Measurements from ENCODE around the gene FHIT. TPM values are rescaled to one million over a fixed set of nuclear protein-coding genes. Genes with fewer than 3 reads are reported as not detected.

Gene FHIT
- total RNA-seq, 1 donor from 2014 or later = 29.9 TPM

GRCh38 chr3:59754456-59755129, 1496.7 kb downstream of the FHIT start:
- H3K36me3 Mint-ChIP-seq (ENCODE audit: low read depth) = peaks cover 32% of the 10 kb centered on the region
- peaks cover 73% of the 10 kb centered on the region for H3K4me1 Mint-ChIP-seq (ENCODE audit: low read depth)
- H3K4me3 Mint-ChIP-seq (ENCODE audit: low read depth) = no peak overlapping the region
- no peak overlapping the region for H3K27ac Mint-ChIP-seq
- intact Hi-C loops (cut with micrococcal nuclease) = loop anchor here (5.0 to 10.0 kb wide), 2 partner anchors 300 to 438 kb away; no protein-coding TSS in a partner anchor
- DNase-seq (ENCODE audit: low spot score) = no peak
- no peaks in the 10 kb centered on the region for H3K27me3 Mint-ChIP-seq (ENCODE audit: low read depth)
- peaks cover 6% of the 10 kb centered on the region for H3K9me3 Mint-ChIP-seq

GRCh38 chr3:59753808-59754450, 1497.3 kb downstream of the FHIT start:
- H3K36me3 Mint-ChIP-seq (ENCODE audit: low read depth) = peaks cover 37% of the 10 kb centered on the region
- DNase-seq (ENCODE audit: low spot score) = no peak
- H3K27me3 Mint-ChIP-seq (ENCODE audit: low read depth) = no peaks in the 10 kb centered on the region
- H3K4me1 Mint-ChIP-seq (ENCODE audit: low read depth) = peaks cover 66% of the 10 kb centered on the region
- intact Hi-C loops (cut with micrococcal nuclease) = loop anchor here (10.0 kb wide), 1 partner anchor 299 kb away; no protein-coding TSS in a partner anchor
- no peak overlapping the region for H3K27ac Mint-ChIP-seq
- H3K9me3 Mint-ChIP-seq = peaks cover 6% of the 10 kb centered on the region
- H3K4me3 Mint-ChIP-seq (ENCODE audit: low read depth) = no peak overlapping the region

- no peak for DNase-seq (ENCODE audit: low spot score)
- Mint-ChIP-seq H3K4me3 (ENCODE audit: low read depth) (no peak overlapping the region), H3K4me1 (ENCODE audit: low read depth) (peaks cover 57% of the 10 kb centered on the region), H3K27ac (peak overlapping the region; percentile 16), H3K27me3 (ENCODE audit: low read depth) (no peaks in the 10 kb centered on the region), H3K36me3 (ENCODE audit: low read depth) (peaks cover 46% of the 10 kb centered on the region), H3K9me3 (peaks cover 6% of the 10 kb centered on the region)
- intact Hi-C loops (cut with micrococcal nuclease) = loop anchor here (10.0 kb wide), 1 partner anchor 298 kb away; no protein-coding TSS in a partner anchor
Measured at GRCh38 chr3:59752925-59753324, 1498.3 kb downstream of the FHIT start.

GRCh38 chr3:59751606-59752005, 1499.6 kb downstream of the FHIT start:
- Mint-ChIP-seq H3K4me3 (ENCODE audit: low read depth) (no peak overlapping the region), H3K4me1 (ENCODE audit: low read depth) (peaks cover 46% of the 10 kb centered on the region), H3K27ac (no peak overlapping the region), H3K27me3 (ENCODE audit: low read depth) (no peaks in the 10 kb centered on the region), H3K9me3 (peaks cover 6% of the 10 kb centered on the region), H3K36me3 (ENCODE audit: low read depth) (peaks cover 56% of the 10 kb centered on the region)
- no peak for DNase-seq (ENCODE audit: low spot score)
- intact Hi-C loops (cut with micrococcal nuclease) = loop anchor here (10.0 kb wide), 1 partner anchor 297 kb away; no protein-coding TSS in a partner anchor

- Mint-ChIP-seq H3K36me3 (ENCODE audit: low read depth) (peaks cover 61% of the 10 kb centered on the region), H3K27ac (no peak overlapping the region)
- intact Hi-C loops (cut with micrococcal nuclease) = loop anchor here (10.0 kb wide), 1 partner anchor 296 kb away; no protein-coding TSS in a partner anchor
Measured at GRCh38 chr3:59750391-59750790, 1500.9 kb downstream of the FHIT start.

GRCh38 chr3:59749291-59749690, 1502.0 kb downstream of the FHIT start:
- peaks cover 60% of the 10 kb centered on the region for H3K36me3 Mint-ChIP-seq (ENCODE audit: low read depth)
- H3K27me3 Mint-ChIP-seq (ENCODE audit: low read depth) = no peaks in the 10 kb centered on the region
- intact Hi-C loops (cut with micrococcal nuclease) = no loop called here
- peaks cover 30% of the 10 kb centered on the region for H3K4me1 Mint-ChIP-seq (ENCODE audit: low read depth)
- H3K9me3 Mint-ChIP-seq = peaks cover 6% of the 10 kb centered on the region
- DNase-seq (ENCODE audit: low spot score) = no peak
- H3K4me3 Mint-ChIP-seq (ENCODE audit: low read depth) = no peak overlapping the region
- H3K27ac Mint-ChIP-seq = no peak overlapping the region

More at GRCh38 chr3:59750391-59750790, 1500.9 kb downstream of the FHIT start:
- Mint-ChIP-seq H3K4me1 (ENCODE audit: low read depth) (peaks cover 34% of the 10 kb centered on the region), H3K4me3 (ENCODE audit: low read depth) (no peak overlapping the region), H3K27me3 (ENCODE audit: low read depth) (no peaks in the 10 kb centered on the region), H3K9me3 (peaks cover 6% of the 10 kb centered on the region)
- DNase-seq (ENCODE audit: low spot score) = no peak

- intact Hi-C loops (cut with micrococcal nuclease) = no loop called here
- H3K27me3 Mint-ChIP-seq (ENCODE audit: low read depth) = peaks cover 2% of the 10 kb centered on the region
- no peak overlapping the region for H3K4me3 Mint-ChIP-seq (ENCODE audit: low read depth)
- peaks cover 6% of the 10 kb centered on the region for H3K9me3 Mint-ChIP-seq
- H3K36me3 Mint-ChIP-seq (ENCODE audit: low read depth) = peaks cover 53% of the 10 kb centered on the region
- peaks cover 8% of the 10 kb centered on the region for H3K4me1 Mint-ChIP-seq (ENCODE audit: low read depth)
- no peak overlapping the region for H3K27ac Mint-ChIP-seq
- no peak for DNase-seq (ENCODE audit: low spot score)
Measured at GRCh38 chr3:59746585-59746984, 1504.7 kb downstream of the FHIT start.

GRCh38 chr3:59737241-59737640, 1514.0 kb downstream of the FHIT start:
- no peak for DNase-seq (ENCODE audit: low spot score)
- peaks cover 6% of the 10 kb centered on the region for H3K36me3 Mint-ChIP-seq (ENCODE audit: low read depth)
- peaks cover 2% of the 10 kb centered on the region for H3K27me3 Mint-ChIP-seq (ENCODE audit: low read depth)
- intact Hi-C loops (cut with micrococcal nuclease) = no loop called here
- no peak overlapping the region for H3K27ac Mint-ChIP-seq
- H3K4me1 Mint-ChIP-seq (ENCODE audit: low read depth) = peaks cover 20% of the 10 kb centered on the region
- no peak overlapping the region for H3K4me3 Mint-ChIP-seq (ENCODE audit: low read depth)
- H3K9me3 Mint-ChIP-seq = peaks cover 7% of the 10 kb centered on the region

- H3K36me3 Mint-ChIP-seq (ENCODE audit: low read depth) = no peaks in the 10 kb centered on the region
- no peaks in the 10 kb centered on the region for H3K9me3 Mint-ChIP-seq
- DNase-seq (ENCODE audit: low spot score) = no peak
- no peak overlapping the region for H3K4me3 Mint-ChIP-seq (ENCODE audit: low read depth)
- intact Hi-C loops (cut with micrococcal nuclease) = no loop called here
- H3K27me3 Mint-ChIP-seq (ENCODE audit: low read depth) = no peaks in the 10 kb centered on the region
- peaks cover 33% of the 10 kb centered on the region for H3K4me1 Mint-ChIP-seq (ENCODE audit: low read depth)
- H3K27ac Mint-ChIP-seq = no peak overlapping the region
Measured at GRCh38 chr3:59734061-59734460, 1517.2 kb downstream of the FHIT start.

- no peak for DNase-seq (ENCODE audit: low spot score)
- intact Hi-C loops (cut with micrococcal nuclease) = loop anchor here (2.0 kb wide), 1 partner anchor 26 kb away; no protein-coding TSS in a partner anchor
Measured at GRCh38 chr3:59733041-59733809, 1518.0 kb downstream of the FHIT start.

GRCh38 chr3:59731943-59732342, 1519.3 kb downstream of the FHIT start:
- no peaks in the 10 kb centered on the region for H3K36me3 Mint-ChIP-seq (ENCODE audit: low read depth)
- peak overlapping the region; percentile 31 for H3K4me3 Mint-ChIP-seq (ENCODE audit: low read depth)
- H3K4me1 Mint-ChIP-seq (ENCODE audit: low read depth) = peaks cover 42% of the 10 kb centered on the region
- H3K27ac Mint-ChIP-seq = no peak overlapping the region
- H3K9me3 Mint-ChIP-seq = no peaks in the 10 kb centered on the region
- intact Hi-C loops (cut with micrococcal nuclease) = loop anchor here (2.0 kb wide), 1 partner anchor 27 kb away; no protein-coding TSS in a partner anchor
- DNase-seq (ENCODE audit: low spot score) = no peak
- H3K27me3 Mint-ChIP-seq (ENCODE audit: low read depth) = no peaks in the 10 kb centered on the region

More at GRCh38 chr3:59733041-59733809, 1518.0 kb downstream of the FHIT start:
- Mint-ChIP-seq H3K36me3 (ENCODE audit: low read depth) (no peaks in the 10 kb centered on the region), H3K27me3 (ENCODE audit: low read depth) (no peaks in the 10 kb centered on the region), H3K9me3 (no peaks in the 10 kb centered on the region), H3K27ac (no peak overlapping the region), H3K4me3 (ENCODE audit: low read depth) (no peak overlapping the region), H3K4me1 (ENCODE audit: low read depth) (peaks cover 33% of the 10 kb centered on the region)

GRCh38 chr3:59730591-59730990, 1520.7 kb downstream of the FHIT start:
- Mint-ChIP-seq H3K36me3 (ENCODE audit: low read depth) (peaks cover 4% of the 10 kb centered on the region), H3K4me1 (ENCODE audit: low read depth) (peaks cover 51% of the 10 kb centered on the region), H3K4me3 (ENCODE audit: low read depth) (no peak overlapping the region), H3K27me3 (ENCODE audit: low read depth) (no peaks in the 10 kb centered on the region), H3K27ac (no peak overlapping the region), H3K9me3 (peaks cover 5% of the 10 kb centered on the region)
- DNase-seq (ENCODE audit: low spot score) = no peak
- intact Hi-C loops (cut with micrococcal nuclease) = no loop called here
